ENCODE data around the gene FAM53B.

DNA sequence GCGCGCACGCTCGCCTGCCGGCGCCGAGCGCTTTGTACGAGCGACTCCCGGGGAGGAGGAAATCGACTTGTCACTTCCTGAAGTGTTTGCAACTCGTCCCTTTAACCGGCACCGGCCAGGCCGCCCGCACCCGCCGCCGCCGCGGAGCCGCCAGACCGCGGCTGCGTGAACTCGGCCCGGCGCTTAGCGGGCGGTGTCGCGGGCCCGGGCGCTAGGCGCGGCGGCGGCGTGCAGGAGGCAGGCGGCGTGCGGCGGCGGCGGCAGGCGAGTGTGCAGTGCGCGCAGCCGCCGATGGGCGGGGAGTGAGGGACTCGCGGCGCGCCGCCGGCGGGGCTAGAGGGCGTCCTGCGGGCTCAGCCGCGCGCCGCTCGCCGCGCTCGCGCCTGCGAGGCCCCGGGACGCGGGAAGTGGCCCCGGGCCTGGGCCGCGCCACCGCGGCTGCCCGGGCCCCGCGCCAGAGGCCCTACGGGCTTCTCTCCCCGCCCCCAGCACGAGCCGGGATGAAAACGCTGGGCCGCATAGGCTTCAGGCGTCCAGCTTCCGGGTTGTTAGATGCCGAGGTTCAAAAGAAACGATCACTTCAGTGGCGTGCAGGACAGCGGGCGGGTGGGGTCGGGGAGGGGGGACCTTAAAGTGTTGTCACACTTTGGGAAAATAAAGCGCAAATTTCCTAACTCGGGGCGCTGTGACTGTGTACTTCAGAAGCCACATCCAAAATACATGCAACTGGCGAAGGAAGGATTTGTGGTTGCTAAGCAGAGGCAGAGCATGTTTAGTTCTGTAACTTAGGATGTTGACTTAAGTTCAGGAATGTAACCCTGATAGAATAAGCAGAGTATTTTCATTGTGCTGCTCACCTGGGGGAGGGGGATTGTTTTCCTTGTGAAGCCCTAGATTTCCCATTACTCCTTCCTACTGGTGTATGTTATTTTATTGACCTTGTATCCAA is at the start of gene FAM53B:
- TF ChIP-seq, protein P1, sequence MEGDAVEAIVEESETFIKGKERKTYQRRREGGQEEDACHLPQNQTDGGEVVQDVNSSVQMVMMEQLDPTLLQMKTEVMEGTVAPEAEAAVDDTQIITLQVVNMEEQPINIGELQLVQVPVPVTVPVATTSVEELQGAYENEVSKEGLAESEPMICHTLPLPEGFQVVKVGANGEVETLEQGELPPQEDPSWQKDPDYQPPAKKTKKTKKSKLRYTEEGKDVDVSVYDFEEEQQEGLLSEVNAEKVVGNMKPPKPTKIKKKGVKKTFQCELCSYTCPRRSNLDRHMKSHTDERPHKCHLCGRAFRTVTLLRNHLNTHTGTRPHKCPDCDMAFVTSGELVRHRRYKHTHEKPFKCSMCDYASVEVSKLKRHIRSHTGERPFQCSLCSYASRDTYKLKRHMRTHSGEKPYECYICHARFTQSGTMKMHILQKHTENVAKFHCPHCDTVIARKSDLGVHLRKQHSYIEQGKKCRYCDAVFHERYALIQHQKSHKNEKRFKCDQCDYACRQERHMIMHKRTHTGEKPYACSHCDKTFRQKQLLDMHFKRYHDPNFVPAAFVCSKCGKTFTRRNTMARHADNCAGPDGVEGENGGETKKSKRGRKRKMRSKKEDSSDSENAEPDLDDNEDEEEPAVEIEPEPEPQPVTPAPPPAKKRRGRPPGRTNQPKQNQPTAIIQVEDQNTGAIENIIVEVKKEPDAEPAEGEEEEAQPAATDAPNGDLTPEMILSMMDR (conservative IDR thresholded peaks at IDR 0.05): no peak
- no peak for TF ChIP-seq EZH2 (IDR thresholded peaks at IDR 0.05; ENCODE audit: low read depth)
